Measurements from ENCODE around the gene AUTS2.

AUTS2 gene

DNA sequence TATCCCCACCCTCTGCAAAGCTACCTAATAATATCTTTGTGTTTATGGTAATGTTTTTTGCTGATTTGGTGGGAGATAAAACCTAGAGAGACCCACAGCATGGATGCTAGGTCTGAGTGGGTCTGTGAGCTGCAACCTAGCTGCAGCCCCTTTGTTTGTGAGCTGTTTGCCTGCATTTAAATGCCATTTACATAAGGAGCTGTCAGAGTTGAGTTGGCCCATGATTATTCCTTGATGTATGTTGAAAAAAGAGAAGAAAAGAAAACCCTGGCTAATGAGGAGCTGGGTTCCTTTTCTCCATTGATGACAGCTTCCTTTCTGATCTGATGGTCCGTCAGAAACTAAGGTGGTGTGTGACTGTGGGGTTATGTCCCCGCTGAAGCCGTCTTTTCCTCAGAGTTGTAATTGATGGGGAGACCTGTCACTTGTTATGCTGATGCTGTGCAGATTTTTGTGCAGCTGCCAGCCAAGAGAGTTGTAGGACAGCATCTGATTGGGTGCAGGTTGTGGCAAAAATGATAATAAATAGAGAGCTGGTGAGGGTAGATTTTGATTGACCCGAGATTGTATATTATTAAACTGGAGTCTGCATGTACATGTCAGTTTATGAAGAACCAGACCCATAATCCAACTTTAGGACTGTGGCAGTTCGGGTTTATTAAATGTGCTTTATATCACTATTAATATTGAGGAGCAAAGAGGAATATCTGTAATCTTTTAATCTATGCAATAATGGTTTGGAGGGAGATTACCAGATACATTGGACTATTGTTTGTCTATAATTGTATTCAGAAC is 219.8 kb downstream of the AUTS2 start:
- DNase-seq (ENCODE audit: low read depth in 1 of 2, low spot score in 1 of 2) = no peak
- Histone ChIP-seq H3K4me3 (replicated peaks; ENCODE audit: insufficient read depth, low read length) (no peak overlapping the region), H3K27me3 (ENCODE audit: insufficient read depth, poor library complexity, severe bottlenecking) (no peaks in the 10 kb centered on the region), H3K27ac (replicated peaks) (no peak overlapping the region)
- no peak for TF ChIP-seq GABPA (IDR thresholded peaks at IDR 0.05; ENCODE audit: low read depth)
- TF ChIP-seq, protein P1, sequence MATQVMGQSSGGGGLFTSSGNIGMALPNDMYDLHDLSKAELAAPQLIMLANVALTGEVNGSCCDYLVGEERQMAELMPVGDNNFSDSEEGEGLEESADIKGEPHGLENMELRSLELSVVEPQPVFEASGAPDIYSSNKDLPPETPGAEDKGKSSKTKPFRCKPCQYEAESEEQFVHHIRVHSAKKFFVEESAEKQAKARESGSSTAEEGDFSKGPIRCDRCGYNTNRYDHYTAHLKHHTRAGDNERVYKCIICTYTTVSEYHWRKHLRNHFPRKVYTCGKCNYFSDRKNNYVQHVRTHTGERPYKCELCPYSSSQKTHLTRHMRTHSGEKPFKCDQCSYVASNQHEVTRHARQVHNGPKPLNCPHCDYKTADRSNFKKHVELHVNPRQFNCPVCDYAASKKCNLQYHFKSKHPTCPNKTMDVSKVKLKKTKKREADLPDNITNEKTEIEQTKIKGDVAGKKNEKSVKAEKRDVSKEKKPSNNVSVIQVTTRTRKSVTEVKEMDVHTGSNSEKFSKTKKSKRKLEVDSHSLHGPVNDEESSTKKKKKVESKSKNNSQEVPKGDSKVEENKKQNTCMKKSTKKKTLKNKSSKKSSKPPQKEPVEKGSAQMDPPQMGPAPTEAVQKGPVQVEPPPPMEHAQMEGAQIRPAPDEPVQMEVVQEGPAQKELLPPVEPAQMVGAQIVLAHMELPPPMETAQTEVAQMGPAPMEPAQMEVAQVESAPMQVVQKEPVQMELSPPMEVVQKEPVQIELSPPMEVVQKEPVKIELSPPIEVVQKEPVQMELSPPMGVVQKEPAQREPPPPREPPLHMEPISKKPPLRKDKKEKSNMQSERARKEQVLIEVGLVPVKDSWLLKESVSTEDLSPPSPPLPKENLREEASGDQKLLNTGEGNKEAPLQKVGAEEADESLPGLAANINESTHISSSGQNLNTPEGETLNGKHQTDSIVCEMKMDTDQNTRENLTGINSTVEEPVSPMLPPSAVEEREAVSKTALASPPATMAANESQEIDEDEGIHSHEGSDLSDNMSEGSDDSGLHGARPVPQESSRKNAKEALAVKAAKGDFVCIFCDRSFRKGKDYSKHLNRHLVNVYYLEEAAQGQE (IDR thresholded peaks at IDR 0.05; ENCODE audit: insufficient replicate concordance, low read depth) = no peak
- TF ChIP-seq, protein P2, sequence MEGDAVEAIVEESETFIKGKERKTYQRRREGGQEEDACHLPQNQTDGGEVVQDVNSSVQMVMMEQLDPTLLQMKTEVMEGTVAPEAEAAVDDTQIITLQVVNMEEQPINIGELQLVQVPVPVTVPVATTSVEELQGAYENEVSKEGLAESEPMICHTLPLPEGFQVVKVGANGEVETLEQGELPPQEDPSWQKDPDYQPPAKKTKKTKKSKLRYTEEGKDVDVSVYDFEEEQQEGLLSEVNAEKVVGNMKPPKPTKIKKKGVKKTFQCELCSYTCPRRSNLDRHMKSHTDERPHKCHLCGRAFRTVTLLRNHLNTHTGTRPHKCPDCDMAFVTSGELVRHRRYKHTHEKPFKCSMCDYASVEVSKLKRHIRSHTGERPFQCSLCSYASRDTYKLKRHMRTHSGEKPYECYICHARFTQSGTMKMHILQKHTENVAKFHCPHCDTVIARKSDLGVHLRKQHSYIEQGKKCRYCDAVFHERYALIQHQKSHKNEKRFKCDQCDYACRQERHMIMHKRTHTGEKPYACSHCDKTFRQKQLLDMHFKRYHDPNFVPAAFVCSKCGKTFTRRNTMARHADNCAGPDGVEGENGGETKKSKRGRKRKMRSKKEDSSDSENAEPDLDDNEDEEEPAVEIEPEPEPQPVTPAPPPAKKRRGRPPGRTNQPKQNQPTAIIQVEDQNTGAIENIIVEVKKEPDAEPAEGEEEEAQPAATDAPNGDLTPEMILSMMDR (IDR thresholded peaks at IDR 0.05; ENCODE audit: insufficient read depth, low read length) = no peak
- no peak for TF ChIP-seq SPI1 (IDR thresholded peaks at IDR 0.05; ENCODE audit: borderline replicate concordance, low read depth)
- no peak for TF ChIP-seq POLR2AphosphoS5 (IDR thresholded peaks at IDR 0.05; ENCODE audit: low read depth)

DNA sequence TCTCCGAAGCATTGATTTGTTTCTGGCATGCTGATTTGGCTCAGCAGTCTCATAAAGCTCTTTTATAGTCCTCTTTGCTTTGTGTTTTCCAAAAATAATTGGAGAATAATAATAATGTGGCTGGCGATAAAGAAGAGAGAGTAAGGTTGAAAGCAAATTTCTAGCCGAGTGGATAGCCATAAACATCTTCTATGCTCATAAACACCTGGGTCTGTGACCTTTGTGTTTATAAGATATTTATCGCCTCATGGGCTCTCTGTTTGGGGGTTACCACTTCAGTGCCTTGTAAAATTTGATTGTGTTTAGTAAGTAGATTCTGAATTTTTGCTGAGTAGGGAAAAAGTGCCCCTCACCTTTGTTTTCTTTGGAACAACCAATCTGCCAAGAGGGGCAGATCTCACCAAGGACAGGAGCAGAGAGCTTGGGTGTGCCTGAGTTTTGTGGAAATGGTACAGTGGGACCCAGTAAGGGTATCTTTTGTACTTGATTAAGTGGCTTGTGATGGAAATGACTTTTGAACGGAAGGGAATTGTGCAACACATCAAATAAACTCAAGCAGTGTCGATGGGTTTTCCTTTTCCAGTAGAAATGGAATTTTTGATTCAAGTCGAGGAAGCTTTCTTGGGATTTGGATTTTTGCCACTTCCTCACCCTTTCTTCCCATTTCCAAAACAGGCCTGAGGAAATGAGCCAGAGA is 220.5 kb downstream of the AUTS2 start:
- Histone ChIP-seq H3K27me3 (ENCODE audit: insufficient read depth, poor library complexity, severe bottlenecking) (no peaks in the 10 kb centered on the region), H3K4me3 (replicated peaks; ENCODE audit: insufficient read depth, low read length) (no peak overlapping the region), H3K27ac (replicated peaks) (no peak overlapping the region)
- no peak for DNase-seq (ENCODE audit: low read depth in 1 of 2, low spot score in 1 of 2)
- TF ChIP-seq, protein P1 (IDR thresholded peaks at IDR 0.05; ENCODE audit: insufficient replicate concordance, low read depth) = no peak
- TF ChIP-seq, protein P2 (IDR thresholded peaks at IDR 0.05; ENCODE audit: insufficient read depth, low read length) = no peak
- TF ChIP-seq POLR2AphosphoS5 (IDR thresholded peaks at IDR 0.05; ENCODE audit: low read depth) = no peak
- no peak for TF ChIP-seq SPI1 (IDR thresholded peaks at IDR 0.05; ENCODE audit: borderline replicate concordance, low read depth)
- no peak for TF ChIP-seq GABPA (IDR thresholded peaks at IDR 0.05; ENCODE audit: low read depth)

DNA sequence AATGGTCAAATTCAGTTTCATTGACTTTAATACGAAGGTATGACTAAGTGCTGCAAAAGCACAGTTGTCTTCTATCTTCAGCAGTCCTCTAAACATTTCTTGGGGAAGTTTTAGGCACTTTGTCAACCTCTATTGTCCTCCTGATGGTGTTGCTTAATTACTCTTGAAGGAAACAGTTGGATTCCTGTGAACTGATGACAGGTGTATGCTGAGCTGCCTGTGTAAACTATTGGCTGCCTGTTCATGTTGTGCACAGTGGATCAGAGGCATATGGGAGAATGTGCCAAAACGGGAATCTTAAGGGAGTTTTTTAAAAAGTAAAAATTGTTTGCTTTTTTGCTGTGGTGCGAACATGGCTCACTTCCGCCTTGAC is 221.0 kb downstream of the AUTS2 start:
- Histone ChIP-seq H3K27me3 (ENCODE audit: insufficient read depth, poor library complexity, severe bottlenecking) (no peaks in the 10 kb centered on the region), H3K4me3 (replicated peaks; ENCODE audit: insufficient read depth, low read length) (no peak overlapping the region), H3K27ac (replicated peaks) (no peak overlapping the region)
- DNase-seq (ENCODE audit: low read depth in 1 of 2, low spot score in 1 of 2) = no peak
- TF ChIP-seq, protein P2 (IDR thresholded peaks at IDR 0.05; ENCODE audit: insufficient read depth, low read length) = no peak
- TF ChIP-seq, protein P1 (IDR thresholded peaks at IDR 0.05; ENCODE audit: insufficient replicate concordance, low read depth) = no peak
- TF ChIP-seq GABPA (IDR thresholded peaks at IDR 0.05; ENCODE audit: low read depth) (no peak), POLR2AphosphoS5 (IDR thresholded peaks at IDR 0.05; ENCODE audit: low read depth) (no peak), SPI1 (IDR thresholded peaks at IDR 0.05; ENCODE audit: borderline replicate concordance, low read depth) (no peak)

All from HL-60 (cell line).